ENCODE measurements around the gene UBA52.

- TF ChIP-seq, protein P1, sequence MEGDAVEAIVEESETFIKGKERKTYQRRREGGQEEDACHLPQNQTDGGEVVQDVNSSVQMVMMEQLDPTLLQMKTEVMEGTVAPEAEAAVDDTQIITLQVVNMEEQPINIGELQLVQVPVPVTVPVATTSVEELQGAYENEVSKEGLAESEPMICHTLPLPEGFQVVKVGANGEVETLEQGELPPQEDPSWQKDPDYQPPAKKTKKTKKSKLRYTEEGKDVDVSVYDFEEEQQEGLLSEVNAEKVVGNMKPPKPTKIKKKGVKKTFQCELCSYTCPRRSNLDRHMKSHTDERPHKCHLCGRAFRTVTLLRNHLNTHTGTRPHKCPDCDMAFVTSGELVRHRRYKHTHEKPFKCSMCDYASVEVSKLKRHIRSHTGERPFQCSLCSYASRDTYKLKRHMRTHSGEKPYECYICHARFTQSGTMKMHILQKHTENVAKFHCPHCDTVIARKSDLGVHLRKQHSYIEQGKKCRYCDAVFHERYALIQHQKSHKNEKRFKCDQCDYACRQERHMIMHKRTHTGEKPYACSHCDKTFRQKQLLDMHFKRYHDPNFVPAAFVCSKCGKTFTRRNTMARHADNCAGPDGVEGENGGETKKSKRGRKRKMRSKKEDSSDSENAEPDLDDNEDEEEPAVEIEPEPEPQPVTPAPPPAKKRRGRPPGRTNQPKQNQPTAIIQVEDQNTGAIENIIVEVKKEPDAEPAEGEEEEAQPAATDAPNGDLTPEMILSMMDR (IDR thresholded peaks at IDR 0.05) = no peak
- TF ChIP-seq EZH2phosphoT487 (IDR thresholded peaks at IDR 0.05) (no peak), EZH2 (IDR thresholded peaks at IDR 0.05) (no peak)
Observed at GRCh38 chr19:18562086-18562485, 9.6 kb upstream of the UBA52 start.
